K562 (cell line): ENCODE results near the gene ZNF800. TPM values are rescaled to one million over a fixed set of nuclear protein-coding genes. Genes with fewer than 3 reads are reported as not detected.
A peak's percentile ranks its signal among the peaks of the same experiment; 100 is the strongest.

Experiments
- CEBPG ChIP-seq, 3 experiments: fragments of 200-800 bp in 1 of 3; sonication (Bioruptor generic) in 1 of 3; sonication (generic) in 1 of 3; formaldehyde crosslinking in 1 of 3; IDR thresholded peaks in 2 of 3; conservative IDR thresholded peaks in 1 of 3; 2 replicates each; pipeline versions ENCODE4 v1.6.1 to v1.8.0; 2016 to 2022; ENCODE audit warnings: missing compliant biosample characterization in 2 of 3, missing genetic modification characterization in 2 of 3, mild to moderate bottlenecking in 1 of 3, missing genetic modification reagents in 1 of 3
- DDX20 ChIP-seq: fragments of 450-650 bp; IDR thresholded peaks from 2 replicates; pipeline ENCODE4 v1.6.1; 2016; ENCODE audit warnings: missing genetic modification characterization, low read depth, mild to moderate bottlenecking, missing compliant biosample characterization, moderate library complexity
- E2F3 ChIP-seq: fragments of 250-450 bp; sonication (Bioruptor Pico); IDR thresholded peaks from 2 replicates; pipeline ENCODE4 v1.4.0; 2020; ENCODE audit warnings: mild to moderate bottlenecking
- HCFC1 ChIP-seq: IDR thresholded peaks from 2 replicates; pipeline ENCODE4 v1.6.1; 2012; ENCODE audit warnings: low read depth, low read length, improper control_type of control experiment
- JUND ChIP-seq, 2 experiments: IDR thresholded peaks; 2 replicates in 1 of 2; 3 replicates in 1 of 2; pipeline ENCODE4 v1.6.1; 2011; ENCODE audit warnings: borderline replicate concordance in 2 of 2, low read depth in 2 of 2, low read length in 2 of 2, improper control_type of control experiment in 1 of 2, missing biosample characterization in 1 of 2, missing genetic modification characterization in 1 of 2, missing genetic modification reagents in 1 of 2
- KDM5B ChIP-seq: fragments of 200-600 bp; sonication (generic); IDR thresholded peaks from 2 replicates; pipeline ENCODE4 v1.6.1; 2012; ENCODE audit warnings: low read depth, mild to moderate bottlenecking, moderate library complexity, low read length, control low read depth, inconsistent platforms; ENCODE audit not compliant: insufficient replicate concordance
- POLR2H ChIP-seq: IDR thresholded peaks from 2 replicates; pipeline ENCODE4 v1.6.1; 2016; ENCODE audit warnings: missing genetic modification characterization, low read depth, mild to moderate bottlenecking, control low read depth, missing compliant biosample characterization, moderate library complexity
- PPARD ChIP-seq: fragments of 250-450 bp; sonication (Bioruptor Pico); IDR thresholded peaks from 2 replicates; pipeline ENCODE4 v1.8.0; 2022; ENCODE audit warnings: inconsistent platforms, mild to moderate bottlenecking, moderate library complexity
- U2AF2 ChIP-seq: fragments of 200-400 bp; formaldehyde crosslinking; optimal IDR thresholded peaks from 2 replicates; pipeline ENCODE3; 2017; ENCODE audit warnings: low read depth, mild to moderate bottlenecking, low read length
- WHSC1 ChIP-seq: IDR thresholded peaks from one replicate; pipeline ENCODE4 v1.6.1; 2012; ENCODE audit warnings: low read length, control low read depth, inconsistent platforms
- XRCC5 ChIP-seq: fragments of 200-400 bp; formaldehyde crosslinking; IDR thresholded peaks from 2 replicates; pipeline ENCODE4 v1.6.1; 2017; ENCODE audit warnings: low read depth, mild to moderate bottlenecking, low read length
- YY1 ChIP-seq, 3 experiments: IDR thresholded peaks; 2 replicates each; pipeline ENCODE4 v1.6.1; 2011; ENCODE audit warnings: low read length in 2 of 3, mild to moderate bottlenecking in 2 of 3, moderate library complexity in 2 of 3, borderline replicate concordance in 1 of 3, control low read depth in 1 of 3, low read depth in 1 of 3; ENCODE audit not compliant: insufficient read depth in 3 of 3, insufficient replicate concordance in 2 of 3, control insufficient read depth in 1 of 3, insufficient read length in 1 of 3; ENCODE audit errors: extremely low read depth in 1 of 3
- ZKSCAN1 ChIP-seq: fragments of 150-350 bp; IDR thresholded peaks from 2 replicates; pipeline ENCODE4 v1.6.1; 2016; ENCODE audit warnings: low read depth, low read length
- ZNF165 ChIP-seq: fragments of 250-450 bp; sonication (Bioruptor Pico); IDR thresholded peaks from 2 replicates; pipeline ENCODE4 v1.4.0; 2020; ENCODE audit warnings: borderline replicate concordance
- ZNF79 ChIP-seq: fragments of 250-450 bp; sonication (Bioruptor Pico); IDR thresholded peaks from 2 replicates; pipeline ENCODE4 v1.4.0; 2020; ENCODE audit warnings: low read depth, mild to moderate bottlenecking, moderate library complexity
- polyA plus RNA-seq, 8 experiments: library from polyadenylated mRNA; depleted of rRNA in 4 of 8; stranded (reverse) in 5 of 8; unstranded in 3 of 8; fragments of >200 nt; fragmentation: Nextera tagmentation in 2 of 8; fragmentation: Illumina TruSeq in 1 of 8; extraction: Ambion mirVana in 2 of 8; extraction: Trizol in 1 of 8; gene quantifications; 2 replicates each; pipeline versions ENCODE4 v1.2.1 to v1.2.3, GENCODE V29; 2011 to 2014; ENCODE audit warnings: inconsistent platforms in 1 of 8, missing spikeins in 1 of 8
- total RNA-seq, 7 experiments: library from RNA; depleted of rRNA in 6 of 7; stranded (reverse); fragments of >200 nt in 6 of 7; fragmentation: Illumina TruSeq in 2 of 7; extraction: Trizol in 2 of 7; gene quantifications; 2 replicates each; pipeline versions ENCODE4 v1.2.1 to v1.2.3, GENCODE V29; 2011 to 2021; ENCODE audit warnings: low replicate concordance in 1 of 7
- TF ChIP-seq, protein P1 (sequence below): fragments of 450-650 bp; IDR thresholded peaks from 2 replicates; pipeline ENCODE4 v1.6.1; 2016; ENCODE audit warnings: borderline replicate concordance
- TF ChIP-seq, protein P2 (sequence below): fragments of 250-450 bp; sonication (Bioruptor Pico); IDR thresholded peaks from 2 replicates; pipeline ENCODE4 v1.9.0; 2021; ENCODE audit warnings: mild to moderate bottlenecking
- TF ChIP-seq, protein P3 (sequence below): fragments of 450-650 bp; formaldehyde crosslinking; IDR thresholded peaks from 2 replicates; pipeline ENCODE4 v1.4.0; 2020; ENCODE audit warnings: mild to moderate bottlenecking, mixed read lengths
- TF ChIP-seq, protein P4 (sequence below), 2 experiments: fragments of 250-450 bp in 1 of 2; fragments of 450-650 bp in 1 of 2; sonication (Bioruptor Pico) in 1 of 2; IDR thresholded peaks; 2 replicates each; pipeline versions ENCODE4 v1.6.1 to v1.8.0; 2016 to 2021; ENCODE audit warnings: mild to moderate bottlenecking in 2 of 2, moderate library complexity in 2 of 2, missing compliant biosample characterization in 1 of 2, missing genetic modification characterization in 1 of 2
- TF ChIP-seq, protein P5 (sequence below): fragments of 450-650 bp; IDR thresholded peaks from 2 replicates; pipeline ENCODE4 v1.7.0; 2016; ENCODE audit warnings: borderline replicate concordance

The ZNF800 gene
- total and polyA plus RNA-seq, 9 of the 15 experiments (the other 6 are each of a cell fraction or from before 2014, with no cell fraction given), result 7.5 to 58.3 (median 33.4) TPM

DNA sequence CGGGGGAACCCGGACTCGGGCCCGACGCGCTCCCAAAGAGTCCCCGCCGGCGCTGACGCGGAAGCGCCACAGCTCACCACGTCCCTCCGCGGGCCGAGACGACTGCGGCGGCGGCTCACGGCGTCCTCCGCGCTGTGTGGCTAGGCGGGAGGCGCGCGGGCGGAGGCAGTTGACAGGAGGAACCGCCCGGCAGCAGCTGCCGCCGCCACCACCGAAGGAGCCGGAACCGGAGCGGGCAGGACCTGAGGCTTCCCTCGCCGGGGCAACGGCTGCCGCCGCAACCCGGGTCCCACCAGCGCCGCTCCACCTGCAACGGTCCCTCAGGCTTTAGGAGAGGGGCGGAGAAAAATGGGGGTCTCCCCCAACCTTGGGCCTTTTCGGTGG lies 334 bp downstream of the ZNF800 start (continued):
- TF ChIP-seq YY1 (IDR thresholded peaks at IDR 0.05; ENCODE audit: borderline replicate concordance in 1 of 3, control insufficient read depth in 1 of 3, extremely low read depth in 1 of 3, insufficient read depth in 3 of 3, insufficient read length in 1 of 3, insufficient replicate concordance in 2 of 3, low read depth in 1 of 3, low read length in 2 of 3) (peak in 1 of 3 experiments; percentile 24), HCFC1 (no peak), PPARD (CRISPR knock-in tag) (no peak), ZNF79 (CRISPR knock-in tag) (no peak), POLR2H (no peak), KDM5B (peak; percentile 46), U2AF2 (no peak), XRCC5 (peak; percentile 66; the same call in 1 of the 2 replicates), JUND (IDR thresholded peaks at IDR 0.05; ENCODE audit: borderline replicate concordance, low read depth, low read length) (peak; percentile 27; the same call in 1 of the 2 replicates), JUND (tag; IDR thresholded peaks at IDR 0.05; ENCODE audit: borderline replicate concordance, low read depth, low read length) (no peak), E2F3 (CRISPR knock-in tag) (peak; percentile 43; the same call in 1 of the 2 replicates), ZNF165 (CRISPR knock-in tag) (no peak), ZKSCAN1 (no peak), DDX20 (tag) (no peak), WHSC1 (no peak), CEBPG (CRISPR knock-in tag; IDR thresholded peaks at IDR 0.05) (no peak), CEBPG (tag; conservative IDR thresholded peaks at IDR 0.05 in 1 of 2, IDR thresholded peaks at IDR 0.05 in 1 of 2) (no peak)
- TF ChIP-seq, protein P1, sequence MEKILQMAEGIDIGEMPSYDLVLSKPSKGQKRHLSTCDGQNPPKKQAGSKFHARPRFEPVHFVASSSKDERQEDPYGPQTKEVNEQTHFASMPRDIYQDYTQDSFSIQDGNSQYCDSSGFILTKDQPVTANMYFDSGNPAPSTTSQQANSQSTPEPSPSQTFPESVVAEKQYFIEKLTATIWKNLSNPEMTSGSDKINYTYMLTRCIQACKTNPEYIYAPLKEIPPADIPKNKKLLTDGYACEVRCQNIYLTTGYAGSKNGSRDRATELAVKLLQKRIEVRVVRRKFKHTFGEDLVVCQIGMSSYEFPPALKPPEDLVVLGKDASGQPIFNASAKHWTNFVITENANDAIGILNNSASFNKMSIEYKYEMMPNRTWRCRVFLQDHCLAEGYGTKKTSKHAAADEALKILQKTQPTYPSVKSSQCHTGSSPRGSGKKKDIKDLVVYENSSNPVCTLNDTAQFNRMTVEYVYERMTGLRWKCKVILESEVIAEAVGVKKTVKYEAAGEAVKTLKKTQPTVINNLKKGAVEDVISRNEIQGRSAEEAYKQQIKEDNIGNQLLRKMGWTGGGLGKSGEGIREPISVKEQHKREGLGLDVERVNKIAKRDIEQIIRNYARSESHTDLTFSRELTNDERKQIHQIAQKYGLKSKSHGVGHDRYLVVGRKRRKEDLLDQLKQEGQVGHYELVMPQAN, result peak; percentile 59
- TF ChIP-seq, protein P2, sequence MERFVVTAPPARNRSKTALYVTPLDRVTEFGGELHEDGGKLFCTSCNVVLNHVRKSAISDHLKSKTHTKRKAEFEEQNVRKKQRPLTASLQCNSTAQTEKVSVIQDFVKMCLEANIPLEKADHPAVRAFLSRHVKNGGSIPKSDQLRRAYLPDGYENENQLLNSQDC (CRISPR knock-in tag), result no peak
- TF ChIP-seq, protein P3, sequence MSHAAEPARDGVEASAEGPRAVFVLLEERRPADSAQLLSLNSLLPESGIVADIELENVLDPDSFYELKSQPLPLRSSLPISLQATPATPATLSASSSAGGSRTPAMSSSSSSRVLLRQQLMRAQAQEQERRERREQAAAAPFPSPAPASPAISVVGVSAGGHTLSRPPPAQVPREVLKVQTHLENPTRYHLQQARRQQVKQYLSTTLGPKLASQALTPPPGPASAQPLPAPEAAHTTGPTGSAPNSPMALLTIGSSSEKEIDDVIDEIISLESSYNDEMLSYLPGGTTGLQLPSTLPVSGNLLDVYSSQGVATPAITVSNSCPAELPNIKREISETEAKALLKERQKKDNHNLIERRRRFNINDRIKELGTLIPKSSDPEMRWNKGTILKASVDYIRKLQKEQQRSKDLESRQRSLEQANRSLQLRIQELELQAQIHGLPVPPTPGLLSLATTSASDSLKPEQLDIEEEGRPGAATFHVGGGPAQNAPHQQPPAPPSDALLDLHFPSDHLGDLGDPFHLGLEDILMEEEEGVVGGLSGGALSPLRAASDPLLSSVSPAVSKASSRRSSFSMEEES, result no peak
- TF ChIP-seq, protein P4, sequence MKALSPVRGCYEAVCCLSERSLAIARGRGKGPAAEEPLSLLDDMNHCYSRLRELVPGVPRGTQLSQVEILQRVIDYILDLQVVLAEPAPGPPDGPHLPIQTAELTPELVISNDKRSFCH (CRISPR knock-in tag; IDR thresholded peaks at IDR 0.05), result no peak
- TF ChIP-seq, protein P4 (tag; IDR thresholded peaks at IDR 0.05), result no peak
- TF ChIP-seq, protein P5, sequence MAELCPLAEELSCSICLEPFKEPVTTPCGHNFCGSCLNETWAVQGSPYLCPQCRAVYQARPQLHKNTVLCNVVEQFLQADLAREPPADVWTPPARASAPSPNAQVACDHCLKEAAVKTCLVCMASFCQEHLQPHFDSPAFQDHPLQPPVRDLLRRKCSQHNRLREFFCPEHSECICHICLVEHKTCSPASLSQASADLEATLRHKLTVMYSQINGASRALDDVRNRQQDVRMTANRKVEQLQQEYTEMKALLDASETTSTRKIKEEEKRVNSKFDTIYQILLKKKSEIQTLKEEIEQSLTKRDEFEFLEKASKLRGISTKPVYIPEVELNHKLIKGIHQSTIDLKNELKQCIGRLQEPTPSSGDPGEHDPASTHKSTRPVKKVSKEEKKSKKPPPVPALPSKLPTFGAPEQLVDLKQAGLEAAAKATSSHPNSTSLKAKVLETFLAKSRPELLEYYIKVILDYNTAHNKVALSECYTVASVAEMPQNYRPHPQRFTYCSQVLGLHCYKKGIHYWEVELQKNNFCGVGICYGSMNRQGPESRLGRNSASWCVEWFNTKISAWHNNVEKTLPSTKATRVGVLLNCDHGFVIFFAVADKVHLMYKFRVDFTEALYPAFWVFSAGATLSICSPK, result no peak
